ENCODE measurements around the gene TAS2R19.

GRCh38 chr12:10998204-10998603 lies 24.2 kb downstream of the TAS2R19 start, which contains the start of gene TAS2R20:
- no peak for TF ChIP-seq CTCF (IDR thresholded peaks at IDR 0.05; ENCODE audit: low read length)
- no peak for TF ChIP-seq EZH2phosphoT487 (IDR thresholded peaks at IDR 0.05; ENCODE audit: low read length)
- no peak for TF ChIP-seq EZH2 (optimal IDR thresholded peaks at IDR 0.05; ENCODE audit: low read depth, low read length)
